Stimulated activated naive CD8-positive, alpha-beta T cell treated with anti-CD3 and anti-CD28 coated beads, Interleukin-15, amount 100 ng/mL, for 72 hours (primary cell): Measurements from ENCODE around the gene DST.
"Not testable (repeated sequence)": the region's sequence is repeated elsewhere in the genome, so short reads cannot be mapped to it uniquely, and the experiment has no call there.

Experiments
- ATAC-seq: fragments of 150-1000 bp; cut with Tn5 transposase; 2 replicates; pipeline ENCODE4 v1.10.0; 2021; ENCODE audit warnings: mild to moderate bottlenecking, moderate library complexity
- DNase-seq, 2 donors: peaks; one replicate each; pipeline ENCODE4 v3.0.0; 2021 to 2022
- H3K27ac Mint-ChIP-seq, 2 donors: one replicate each; pipeline ENCODE4 v1.8.0; 2022; ENCODE audit warnings: mild to moderate bottlenecking in 2 of 2, mixed read lengths in 2 of 2, moderate library complexity in 2 of 2
- H3K27me3 Mint-ChIP-seq: one replicate; pipeline ENCODE4 v1.8.0; 2022; ENCODE audit warnings: mixed read lengths
- H3K4me1 Mint-ChIP-seq: one replicate; pipeline ENCODE4 v1.8.0; 2022; ENCODE audit warnings: mild to moderate bottlenecking, mixed read lengths
- H3K4me3 Mint-ChIP-seq, 2 donors: one replicate each; pipeline ENCODE4 v1.8.0; 2022; ENCODE audit warnings: mild to moderate bottlenecking in 2 of 2, mixed read lengths in 2 of 2, moderate library complexity in 1 of 2
- H3K9me3 Mint-ChIP-seq, 2 donors: one replicate each; pipeline ENCODE4 v1.8.0; 2022; ENCODE audit warnings: mixed read lengths in 2 of 2

The DST gene

GRCh38 chr6:56671651-56672461 is 29.2 kb upstream of the DST start:
- Mint-ChIP-seq H3K27ac (no peak overlapping the region), H3K9me3 (no peaks in the 10 kb centered on the region), H3K27me3 (no peaks in the 10 kb centered on the region), H3K4me3 (no peak overlapping the region), H3K4me1 (no peaks in the 10 kb centered on the region)
- DNase-seq: no peak
- ATAC-seq: no peak

GRCh38 chr6:56671160-56671559 is 28.5 kb upstream of the DST start:
- ATAC-seq: no peak
- H3K4me3 Mint-ChIP-seq: no peak overlapping the region
- no peak overlapping the region for H3K27ac Mint-ChIP-seq

GRCh38 chr6:56669041-56669440 is 26.4 kb upstream of the DST start:
- Mint-ChIP-seq H3K27me3 (no peaks in the 10 kb centered on the region), H3K9me3 (no peaks in the 10 kb centered on the region), H3K27ac (no peak overlapping the region), H3K4me1 (no peaks in the 10 kb centered on the region), H3K4me3 (no peak overlapping the region)
- ATAC-seq (no peak), DNase-seq (no peak)

More at GRCh38 chr6:56671160-56671559, 28.5 kb upstream of the DST start:
- H3K4me1 Mint-ChIP-seq: no peaks in the 10 kb centered on the region
- H3K27me3 Mint-ChIP-seq: no peaks in the 10 kb centered on the region
- no peaks in the 10 kb centered on the region for H3K9me3 Mint-ChIP-seq
- DNase-seq: no peak

GRCh38 chr6:56668158-56668557 is 25.5 kb upstream of the DST start:
- Mint-ChIP-seq H3K4me3 (no peak overlapping the region), H3K9me3 (no peaks in the 10 kb centered on the region), H3K4me1 (no peaks in the 10 kb centered on the region), H3K27ac (no peak overlapping the region), H3K27me3 (no peaks in the 10 kb centered on the region)
- ATAC-seq (no peak), DNase-seq (no peak)

- Mint-ChIP-seq H3K27ac (no peak overlapping the region), H3K27me3 (no peaks in the 10 kb centered on the region), H3K4me1 (no peaks in the 10 kb centered on the region), H3K9me3 (no peaks in the 10 kb centered on the region), H3K4me3 (no peak overlapping the region)
- no peak for DNase-seq
- ATAC-seq: no peak
Observed at GRCh38 chr6:56667336-56667735, 24.6 kb upstream of the DST start.

GRCh38 chr6:56664029-56664428 is 21.3 kb upstream of the DST start:
- Mint-ChIP-seq H3K27me3 (no peaks in the 10 kb centered on the region), H3K4me1 (no peaks in the 10 kb centered on the region), H3K27ac (no peak overlapping the region), H3K4me3 (no peak overlapping the region), H3K9me3 (no peaks in the 10 kb centered on the region)
- DNase-seq (no peak), ATAC-seq (no peak)

GRCh38 chr6:56663344-56663743 is 20.7 kb upstream of the DST start:
- DNase-seq (no peak), ATAC-seq (no peak)
- Mint-ChIP-seq H3K4me1 (no peaks in the 10 kb centered on the region), H3K27ac (no peak overlapping the region), H3K9me3 (no peaks in the 10 kb centered on the region), H3K4me3 (no peak overlapping the region), H3K27me3 (no peaks in the 10 kb centered on the region)

GRCh38 chr6:56661338-56661737 is 18.6 kb upstream of the DST start:
- not testable (repeated sequence) for ATAC-seq, H3K4me3 Mint-ChIP-seq, H3K4me1 Mint-ChIP-seq, DNase-seq, H3K27me3 Mint-ChIP-seq, H3K27ac Mint-ChIP-seq, H3K9me3 Mint-ChIP-seq

- Mint-ChIP-seq H3K27me3 (no peaks in the 10 kb centered on the region), H3K4me1 (no peaks in the 10 kb centered on the region), H3K9me3 (no peaks in the 10 kb centered on the region), H3K27ac (no peak overlapping the region), H3K4me3 (no peak overlapping the region)
- ATAC-seq (no peak), DNase-seq (no peak)
Observed at GRCh38 chr6:56660381-56660730, 17.7 kb upstream of the DST start.

- DNase-seq: no peak
- Mint-ChIP-seq H3K4me1 (no peaks in the 10 kb centered on the region), H3K9me3 (no peaks in the 10 kb centered on the region), H3K4me3 (no peak overlapping the region), H3K27me3 (no peaks in the 10 kb centered on the region), H3K27ac (peak overlapping the region in 1 of 2 donors; percentile 22)
- peak; percentile 55 for ATAC-seq
Observed at GRCh38 chr6:56659721-56660380, 17.2 kb upstream of the DST start.

GRCh38 chr6:56658326-56658725 is 15.6 kb upstream of the DST start:
- Mint-ChIP-seq H3K27me3 (no peaks in the 10 kb centered on the region), H3K27ac (no peak overlapping the region), H3K9me3 (no peaks in the 10 kb centered on the region), H3K4me3 (no peak overlapping the region), H3K4me1 (no peaks in the 10 kb centered on the region)
- ATAC-seq (no peak), DNase-seq (no peak)

GRCh38 chr6:56657354-56657753 is 14.7 kb upstream of the DST start:
- H3K27ac Mint-ChIP-seq: no peak overlapping the region
- no peaks in the 10 kb centered on the region for H3K27me3 Mint-ChIP-seq
- no peaks in the 10 kb centered on the region for H3K9me3 Mint-ChIP-seq
- ATAC-seq (no peak), DNase-seq (no peak)
- no peaks in the 10 kb centered on the region for H3K4me1 Mint-ChIP-seq
- H3K4me3 Mint-ChIP-seq: no peak overlapping the region

GRCh38 chr6:56656466-56656865 is 13.8 kb upstream of the DST start:
- no peaks in the 10 kb centered on the region for H3K9me3 Mint-ChIP-seq
- no peak for ATAC-seq

GRCh38 chr6:56655996-56656395 is 13.3 kb upstream of the DST start:
- DNase-seq: no peak
- H3K9me3 Mint-ChIP-seq: no peaks in the 10 kb centered on the region
- H3K4me1 Mint-ChIP-seq: no peaks in the 10 kb centered on the region
- no peak overlapping the region for H3K27ac Mint-ChIP-seq
- no peak for ATAC-seq
- H3K4me3 Mint-ChIP-seq: no peak overlapping the region
- peaks cover 7% of the 10 kb centered on the region for H3K27me3 Mint-ChIP-seq

More at GRCh38 chr6:56656466-56656865, 13.8 kb upstream of the DST start:
- Mint-ChIP-seq H3K27me3 (peaks cover 5% of the 10 kb centered on the region), H3K27ac (no peak overlapping the region), H3K4me3 (no peak overlapping the region), H3K4me1 (no peaks in the 10 kb centered on the region)
- DNase-seq: no peak

- H3K9me3 Mint-ChIP-seq: no peaks in the 10 kb centered on the region
- H3K4me1 Mint-ChIP-seq: no peaks in the 10 kb centered on the region
- H3K27me3 Mint-ChIP-seq: peaks cover 7% of the 10 kb centered on the region
- H3K4me3 Mint-ChIP-seq: no peak overlapping the region
- no peak for ATAC-seq
- H3K27ac Mint-ChIP-seq: no peak overlapping the region
- no peak for DNase-seq
Observed at GRCh38 chr6:56655249-56655648, 12.6 kb upstream of the DST start.

GRCh38 chr6:56652994-56653393 is 10.3 kb upstream of the DST start:
- ATAC-seq (no peak), DNase-seq (no peak)
- H3K4me3 Mint-ChIP-seq: no peak overlapping the region
- peaks cover 17% of the 10 kb centered on the region for H3K27me3 Mint-ChIP-seq
- no peak overlapping the region for H3K27ac Mint-ChIP-seq
- H3K9me3 Mint-ChIP-seq: no peaks in the 10 kb centered on the region
- H3K4me1 Mint-ChIP-seq: no peaks in the 10 kb centered on the region

- peaks cover 17% of the 10 kb centered on the region for H3K27me3 Mint-ChIP-seq
- H3K4me1 Mint-ChIP-seq: no peaks in the 10 kb centered on the region
- DNase-seq: no peak
- ATAC-seq: no peak
- H3K9me3 Mint-ChIP-seq: no peaks in the 10 kb centered on the region
- no peak overlapping the region for H3K4me3 Mint-ChIP-seq
- H3K27ac Mint-ChIP-seq: no peak overlapping the region
Observed at GRCh38 chr6:56652231-56652630, 9.5 kb upstream of the DST start.
